ENCODE measurements around the gene RNF25. TPM values are rescaled to one million over a fixed set of nuclear protein-coding genes. Genes with fewer than 3 reads are reported as not detected.

Gene RNF25
- total and polyA plus RNA-seq, 2 of the 8 experiments (the other 6 are each of a cell fraction or from before 2014, with no cell fraction given) = 19.6 to 29.6 TPM

- no peak for TF ChIP-seq YY1 (IDR thresholded peaks at IDR 0.05; ENCODE audit: low read depth, low read length)
- TF ChIP-seq MAFK (IDR thresholded peaks at IDR 0.05; ENCODE audit: low read depth, low read length) = no peak
- no peak for TF ChIP-seq BACH1 (IDR thresholded peaks at IDR 0.05; ENCODE audit: low read length)
- no peak for TF ChIP-seq EP300 (IDR thresholded peaks at IDR 0.05; ENCODE audit: borderline replicate concordance in 1 of 2, low read depth in 2 of 2, low read length in 2 of 2)
- no peak for TF ChIP-seq TBP (IDR thresholded peaks at IDR 0.05; ENCODE audit: low read depth, low read length)
- TF ChIP-seq BCL11A (IDR thresholded peaks at IDR 0.05; ENCODE audit: low read depth in 2 of 2, low read length in 2 of 2) = no peak
- no peak for TF ChIP-seq SIN3A (conservative IDR thresholded peaks at IDR 0.05 in 1 of 2, IDR thresholded peaks at IDR 0.05 in 1 of 2; ENCODE audit: low read depth in 1 of 2, low read length in 2 of 2)
- no peak for TF ChIP-seq POLR2A (IDR thresholded peaks at IDR 0.05; ENCODE audit: control extremely low read depth in 1 of 2, low read depth in 2 of 2, low read length in 2 of 2)
Observed at GRCh38 chr2:218680061-218680460, 8.3 kb upstream of the RNF25 start (continued).

Measured in H1 (cell line).